ENCODE measurements around the gene SHISA4. TPM values are rescaled to one million over a fixed set of nuclear protein-coding genes. Genes with fewer than 3 reads are reported as not detected.

Gene SHISA4
- total RNA-seq, 1 donor from 2014 or later, result 10.1 TPM

GRCh38 chr1:201930803-201931202 is 42.1 kb downstream of the SHISA4 start:
- no peaks in the 10 kb centered on the region for H3K9me3 ChIP-seq (ENCODE audit: insufficient read depth, low read depth, low read length)
- Mint-ChIP-seq H3K4me3 (ENCODE audit: unreplicated experiment) (no peak overlapping the region), H3K27ac (ENCODE audit: unreplicated experiment) (no peak overlapping the region), H3K27me3 (ENCODE audit: low read depth, unreplicated experiment) (no peaks in the 10 kb centered on the region), H3K9me3 (ENCODE audit: unreplicated experiment) (no peaks in the 10 kb centered on the region), H3K36me3 (ENCODE audit: low read depth, unreplicated experiment) (peaks cover 7% of the 10 kb centered on the region), H3K4me1 (ENCODE audit: low read depth, unreplicated experiment) (peaks cover 6% of the 10 kb centered on the region)
- no peak overlapping the region for H2AFZ ChIP-seq (ENCODE audit: low read depth, low read length)
- H3K36me3 ChIP-seq (ENCODE audit: insufficient read depth, low read length), result no peaks in the 10 kb centered on the region
- no peak overlapping the region for H3K9ac ChIP-seq (ENCODE audit: low read length)
- H4K20me1 ChIP-seq (ENCODE audit: insufficient read depth, low read length), result no peaks in the 10 kb centered on the region
- DNase-seq (ENCODE audit: low read depth) (no peak), FAIRE-seq (no peak)
- peaks cover 7% of the 10 kb centered on the region for H3K4me1 ChIP-seq (ENCODE audit: insufficient read depth, low read length)
- no peaks in the 10 kb centered on the region for H3K27me3 ChIP-seq (ENCODE audit: insufficient read depth, low read length)
- no peaks in the 10 kb centered on the region for H3K79me2 ChIP-seq (ENCODE audit: insufficient read depth, low read length)
- H3K4me3 ChIP-seq (ENCODE audit: insufficient read depth, low read depth, low read length), result no peak overlapping the region
- no peak overlapping the region for H3K4me2 ChIP-seq (ENCODE audit: low read length)
- TF ChIP-seq, protein P1, sequence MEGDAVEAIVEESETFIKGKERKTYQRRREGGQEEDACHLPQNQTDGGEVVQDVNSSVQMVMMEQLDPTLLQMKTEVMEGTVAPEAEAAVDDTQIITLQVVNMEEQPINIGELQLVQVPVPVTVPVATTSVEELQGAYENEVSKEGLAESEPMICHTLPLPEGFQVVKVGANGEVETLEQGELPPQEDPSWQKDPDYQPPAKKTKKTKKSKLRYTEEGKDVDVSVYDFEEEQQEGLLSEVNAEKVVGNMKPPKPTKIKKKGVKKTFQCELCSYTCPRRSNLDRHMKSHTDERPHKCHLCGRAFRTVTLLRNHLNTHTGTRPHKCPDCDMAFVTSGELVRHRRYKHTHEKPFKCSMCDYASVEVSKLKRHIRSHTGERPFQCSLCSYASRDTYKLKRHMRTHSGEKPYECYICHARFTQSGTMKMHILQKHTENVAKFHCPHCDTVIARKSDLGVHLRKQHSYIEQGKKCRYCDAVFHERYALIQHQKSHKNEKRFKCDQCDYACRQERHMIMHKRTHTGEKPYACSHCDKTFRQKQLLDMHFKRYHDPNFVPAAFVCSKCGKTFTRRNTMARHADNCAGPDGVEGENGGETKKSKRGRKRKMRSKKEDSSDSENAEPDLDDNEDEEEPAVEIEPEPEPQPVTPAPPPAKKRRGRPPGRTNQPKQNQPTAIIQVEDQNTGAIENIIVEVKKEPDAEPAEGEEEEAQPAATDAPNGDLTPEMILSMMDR (IDR thresholded peaks at IDR 0.05; ENCODE audit: insufficient read depth, low read depth, low read length), result no peak
- TF ChIP-seq EZH2 (IDR thresholded peaks at IDR 0.05; ENCODE audit: insufficient read depth, low read length), result no peak
- H3K27ac ChIP-seq (ENCODE audit: low read depth, low read length), result no peak overlapping the region

GRCh38 chr1:201933840-201934430 is 45.2 kb downstream of the SHISA4 start:
- no peak overlapping the region for H3K27ac ChIP-seq (ENCODE audit: low read depth, low read length)
- peaks cover 7% of the 10 kb centered on the region for H3K4me1 ChIP-seq (ENCODE audit: insufficient read depth, low read length)
- H3K27ac Mint-ChIP-seq (ENCODE audit: unreplicated experiment), result peak overlapping the region; percentile 27
- no peaks in the 10 kb centered on the region for H3K36me3 ChIP-seq (ENCODE audit: insufficient read depth, low read length)
- FAIRE-seq (peak; percentile 41), DNase-seq (ENCODE audit: low read depth) (no peak)
- H3K9ac ChIP-seq (ENCODE audit: low read length), result no peak overlapping the region
- H2AFZ ChIP-seq (ENCODE audit: low read depth, low read length), result peak overlapping the region; percentile 5
- no peaks in the 10 kb centered on the region for H3K9me3 Mint-ChIP-seq (ENCODE audit: unreplicated experiment)
- peaks cover 3% of the 10 kb centered on the region for H3K27me3 Mint-ChIP-seq (ENCODE audit: low read depth, unreplicated experiment)
- H3K36me3 Mint-ChIP-seq (ENCODE audit: low read depth, unreplicated experiment), result peaks cover 7% of the 10 kb centered on the region
- no peak for TF ChIP-seq EZH2 (IDR thresholded peaks at IDR 0.05; ENCODE audit: insufficient read depth, low read length)
- TF ChIP-seq, protein P1 (IDR thresholded peaks at IDR 0.05; ENCODE audit: insufficient read depth, low read depth, low read length), result no peak
- H3K27me3 ChIP-seq (ENCODE audit: insufficient read depth, low read length), result no peaks in the 10 kb centered on the region
- no peak overlapping the region for H3K4me3 Mint-ChIP-seq (ENCODE audit: unreplicated experiment)
- H3K4me1 Mint-ChIP-seq (ENCODE audit: low read depth, unreplicated experiment), result peaks cover 10% of the 10 kb centered on the region
- no peak overlapping the region for H3K4me3 ChIP-seq (ENCODE audit: insufficient read depth, low read depth, low read length)
- no peaks in the 10 kb centered on the region for H3K9me3 ChIP-seq (ENCODE audit: insufficient read depth, low read depth, low read length)
- no peaks in the 10 kb centered on the region for H3K79me2 ChIP-seq (ENCODE audit: insufficient read depth, low read length)
- H4K20me1 ChIP-seq (ENCODE audit: insufficient read depth, low read length), result no peaks in the 10 kb centered on the region
- peak overlapping the region; percentile 8 for H3K4me2 ChIP-seq (ENCODE audit: low read length)

DNA sequence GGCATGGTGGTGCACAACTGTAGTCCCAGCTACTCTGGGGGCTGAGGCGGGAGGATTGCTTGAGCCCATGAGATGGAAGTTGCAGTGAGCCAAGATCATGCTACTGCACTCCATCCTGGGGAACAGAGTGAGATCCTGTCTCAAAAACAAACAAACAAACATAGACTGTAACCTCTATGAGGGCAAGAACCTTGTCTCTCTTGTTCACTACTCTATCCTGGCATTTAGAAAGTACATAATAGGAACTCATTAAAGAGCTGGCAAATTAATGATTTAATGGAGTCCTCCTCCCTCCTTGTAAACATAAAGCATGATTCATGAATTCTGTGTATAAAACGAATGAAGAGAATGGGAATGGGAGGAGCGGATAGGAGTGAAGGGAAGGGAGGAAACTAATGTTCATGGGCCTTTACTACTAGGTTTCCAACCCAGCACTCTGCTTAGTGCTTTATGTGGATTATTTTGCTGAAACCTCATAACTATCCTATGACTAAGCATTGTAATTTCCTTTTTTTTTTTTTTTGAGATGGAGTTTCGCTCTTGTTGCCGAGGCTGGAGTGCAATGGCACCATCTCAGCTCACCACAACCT is 49.0 kb downstream of the SHISA4 start:
- peaks cover 18% of the 10 kb centered on the region for H3K4me1 Mint-ChIP-seq (ENCODE audit: low read depth, unreplicated experiment)
- Histone ChIP-seq H3K9me3 (ENCODE audit: insufficient read depth, low read depth, low read length) (no peaks in the 10 kb centered on the region), H3K4me1 (ENCODE audit: insufficient read depth, low read length) (peaks cover 7% of the 10 kb centered on the region), H3K79me2 (ENCODE audit: insufficient read depth, low read length) (no peaks in the 10 kb centered on the region), H4K20me1 (ENCODE audit: insufficient read depth, low read length) (no peaks in the 10 kb centered on the region), H3K4me2 (ENCODE audit: low read length) (peak overlapping the region; percentile 20), H3K4me3 (ENCODE audit: insufficient read depth, low read depth, low read length) (no peak overlapping the region), H3K27me3 (ENCODE audit: insufficient read depth, low read length) (no peaks in the 10 kb centered on the region), H3K9ac (ENCODE audit: low read length) (no peak overlapping the region), H2AFZ (ENCODE audit: low read depth, low read length) (no peak overlapping the region), H3K27ac (ENCODE audit: low read depth, low read length) (no peak overlapping the region), H3K36me3 (ENCODE audit: insufficient read depth, low read length) (no peaks in the 10 kb centered on the region)
- H3K27ac Mint-ChIP-seq (ENCODE audit: unreplicated experiment), result no peak overlapping the region
- FAIRE-seq (peak; percentile 70), DNase-seq (ENCODE audit: low read depth) (peak; percentile 81)
- H3K4me3 Mint-ChIP-seq (ENCODE audit: unreplicated experiment), result no peak overlapping the region
- H3K9me3 Mint-ChIP-seq (ENCODE audit: unreplicated experiment), result no peaks in the 10 kb centered on the region
- H3K36me3 Mint-ChIP-seq (ENCODE audit: low read depth, unreplicated experiment), result peaks cover 10% of the 10 kb centered on the region
- peaks cover 3% of the 10 kb centered on the region for H3K27me3 Mint-ChIP-seq (ENCODE audit: low read depth, unreplicated experiment)
- TF ChIP-seq, protein P1 (IDR thresholded peaks at IDR 0.05; ENCODE audit: insufficient read depth, low read depth, low read length), result no peak
- TF ChIP-seq EZH2 (IDR thresholded peaks at IDR 0.05; ENCODE audit: insufficient read depth, low read length), result no peak
